HepG2 (cell line): Measurements from ENCODE around the gene LORICRIN.

Experiments used
- CTCF ChIP-seq: sonication (generic); formaldehyde crosslinking; IDR thresholded peaks from 2 replicates; pipeline ENCODE4 v1.5.0; 2020; ENCODE audit warnings: mild to moderate bottlenecking, missing genetic modification reagents, moderate library complexity
- EZH2 ChIP-seq: conservative IDR thresholded peaks from 2 replicates; pipeline ENCODE4 v1.6.1; 2012; ENCODE audit warnings: mild to moderate bottlenecking, low read depth, low read length, moderate library complexity
- NFYB ChIP-seq: sonication (generic); formaldehyde crosslinking; IDR thresholded peaks from 2 replicates; pipeline ENCODE4 v1.4.0; 2020; ENCODE audit warnings: missing genetic modification reagents
- SOX13 ChIP-seq, 3 experiments: fragments of 450-650 bp in 1 of 3; sonication (generic) in 1 of 3; formaldehyde crosslinking in 1 of 3; IDR thresholded peaks in 2 of 3; conservative IDR thresholded peaks in 1 of 3; 2 replicates each; pipeline versions ENCODE4 v1.5.0 to v1.6.1; 2016 to 2020; ENCODE audit warnings: antibody characterized with exemption in 1 of 3, mild to moderate bottlenecking in 1 of 3, missing compliant biosample characterization in 1 of 3, missing genetic modification reagents in 1 of 3, moderate library complexity in 1 of 3
- ZNF850 ChIP-seq: sonication (generic); formaldehyde crosslinking; conservative IDR thresholded peaks from 2 replicates; pipeline ENCODE4 v1.9.0; 2021; ENCODE audit warnings: mild to moderate bottlenecking, missing genetic modification reagents

GRCh38 chr1:153217744-153218416 lies 41.6 kb upstream of the LORICRIN start:
- TF ChIP-seq CTCF (CRISPR knock-in tag) (no peak), SOX13 (IDR thresholded peaks at IDR 0.05) (no peak), SOX13 (CRISPR knock-in tag; conservative IDR thresholded peaks at IDR 0.05 in 1 of 2, IDR thresholded peaks at IDR 0.05 in 1 of 2) (no peak), NFYB (CRISPR knock-in tag) (no peak), ZNF850 (no peak), EZH2 (no peak)
